HepG2 (cell line): ENCODE data around the gene IL1RL2. TPM values are rescaled to one million over a fixed set of nuclear protein-coding genes. Genes with fewer than 3 reads are reported as not detected.

Experiments
- AGO2 ChIP-seq: fragments of 200-400 bp; formaldehyde crosslinking; optimal IDR thresholded peaks from 2 replicates; pipeline ENCODE3; 2017; ENCODE audit warnings: mild to moderate bottlenecking, low read depth, low read length, moderate library complexity
- ETV5 ChIP-seq: IDR thresholded peaks from 2 replicates; pipeline ENCODE4 v1.6.1; 2018; ENCODE audit warnings: missing biosample characterization, missing genetic modification reagents, inconsistent platforms, borderline replicate concordance
- GATAD2A ChIP-seq: IDR thresholded peaks from 2 replicates; pipeline ENCODE4 v1.6.1; 2016
- HDAC2 ChIP-seq: sonication (generic); formaldehyde crosslinking; IDR thresholded peaks from 2 replicates; pipeline ENCODE4 v1.4.0; 2020; ENCODE audit warnings: missing genetic modification reagents
- MATR3 ChIP-seq: sonication (generic); formaldehyde crosslinking; IDR thresholded peaks from 2 replicates; pipeline ENCODE4 v1.4.0; 2020; ENCODE audit warnings: missing genetic modification reagents
- RARA ChIP-seq: IDR thresholded peaks from 2 replicates; pipeline ENCODE4 v1.6.1; 2016; ENCODE audit warnings: missing genetic modification reagents, missing compliant biosample characterization
- RXRB ChIP-seq: IDR thresholded peaks from 2 replicates; pipeline ENCODE4 v1.6.1; 2016; ENCODE audit warnings: borderline replicate concordance, missing genetic modification reagents, missing compliant biosample characterization
- SMC3 ChIP-seq: IDR thresholded peaks from 2 replicates; pipeline ENCODE4 v1.6.1; 2011; ENCODE audit warnings: low read length, improper control_type of control experiment
- THAP11 ChIP-seq: IDR thresholded peaks from 2 replicates; pipeline ENCODE4 v1.6.1; 2016; ENCODE audit warnings: missing biosample characterization, missing genetic modification reagents
- ZNF20 ChIP-seq: sonication (generic); formaldehyde crosslinking; IDR thresholded peaks from 2 replicates; pipeline ENCODE4 v1.4.0; 2020; ENCODE audit warnings: mild to moderate bottlenecking, moderate library complexity, missing genetic modification reagents
- ZNF331 ChIP-seq: sonication (generic); formaldehyde crosslinking; IDR thresholded peaks from 2 replicates; pipeline ENCODE4 v1.4.0; 2020; ENCODE audit warnings: missing genetic modification reagents
- ZNF33A ChIP-seq: sonication (generic); formaldehyde crosslinking; IDR thresholded peaks from 2 replicates; pipeline ENCODE4 v1.5.1; 2020; ENCODE audit warnings: missing genetic modification reagents, mild to moderate bottlenecking, moderate library complexity, borderline replicate concordance
- ZNF598 ChIP-seq: sonication (generic); formaldehyde crosslinking; IDR thresholded peaks from 2 replicates; pipeline ENCODE4 v1.5.1; 2020; ENCODE audit warnings: mild to moderate bottlenecking, missing genetic modification reagents, borderline replicate concordance
- ZNF713 ChIP-seq: sonication (generic); formaldehyde crosslinking; IDR thresholded peaks from 2 replicates; pipeline ENCODE4 v1.4.0; 2020; ENCODE audit warnings: mild to moderate bottlenecking, missing genetic modification reagents
- polyA plus RNA-seq, 8 experiments: library from polyadenylated mRNA; depleted of rRNA in 3 of 8; stranded (reverse) in 7 of 8; unstranded in 1 of 8; fragments of >200 nt; fragmentation: Illumina TruSeq in 4 of 8; extraction: Trizol in 4 of 8; gene quantifications; 2 replicates each; pipeline versions ENCODE4 v1.2.1 to v1.2.3, GENCODE V29; 2011 to 2016; ENCODE audit warnings: low read depth in 4 of 8, missing spikeins in 1 of 8, mixed read lengths in 1 of 8; ENCODE audit not compliant: insufficient read depth in 1 of 8
- total RNA-seq, 5 experiments: library from RNA; depleted of rRNA; stranded (reverse); fragments of >200 nt; fragmentation: Illumina TruSeq; extraction: Trizol; gene quantifications; 2 replicates each; pipeline ENCODE4 v1.2.3, GENCODE V29; 2016; ENCODE audit warnings: low read depth in 1 of 5
- TF ChIP-seq, protein P1 (sequence below): IDR thresholded peaks from 2 replicates; pipeline ENCODE4 v1.6.1; 2016; ENCODE audit warnings: low read depth
- TF ChIP-seq, protein P2 (sequence below): IDR thresholded peaks from 2 replicates; pipeline ENCODE4 v1.4.0; 2020; ENCODE audit warnings: mild to moderate bottlenecking, missing genetic modification reagents
- TF ChIP-seq, protein P3 (sequence below): sonication (generic); formaldehyde crosslinking; IDR thresholded peaks from 2 replicates; pipeline ENCODE4 v1.5.1; 2020; ENCODE audit warnings: mild to moderate bottlenecking, missing genetic modification reagents, borderline replicate concordance

IL1RL2 gene
- total and polyA plus RNA-seq, 2 of the 13 experiments (the other 11 are each of a cell fraction or from before 2014, with no cell fraction given) = 0.03 TPM; not detected in 1

DNA sequence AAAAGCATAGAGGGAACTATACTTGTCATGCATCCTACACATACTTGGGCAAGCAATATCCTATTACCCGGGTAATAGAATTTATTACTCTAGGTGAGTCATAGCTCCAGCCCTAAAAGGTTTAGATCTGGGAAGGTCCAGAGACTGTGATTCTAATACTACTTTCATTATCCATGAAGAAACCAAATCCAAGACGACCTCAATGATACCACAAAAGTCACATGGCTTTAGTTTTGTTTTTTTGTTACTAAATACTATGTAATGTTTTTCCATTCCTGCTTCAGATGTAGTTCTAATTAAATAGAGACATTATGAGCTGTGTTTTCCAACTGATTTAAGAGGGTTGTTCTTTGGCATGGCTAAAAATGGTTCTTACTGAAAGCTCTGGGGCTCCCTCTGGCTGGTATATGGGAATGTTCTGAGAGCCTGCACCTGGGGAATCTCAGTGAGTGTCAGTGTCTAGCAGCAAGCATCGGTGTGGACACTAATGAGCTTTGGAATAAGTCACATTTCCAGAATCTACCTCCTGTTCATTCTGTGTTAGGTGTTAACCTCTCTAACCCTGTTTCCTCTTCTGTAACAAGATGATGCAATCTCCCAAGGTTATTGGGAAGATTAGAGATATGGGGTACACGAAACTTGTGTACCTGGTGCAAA lies 20.5 kb upstream of the IL1RL2 start (continued):
- TF ChIP-seq THAP11 (CRISPR knock-in tag) (peak; percentile 48; the same call in 1 of the 2 replicates), GATAD2A (CRISPR knock-in tag) (peak; percentile 92), ZNF20 (CRISPR knock-in tag) (no peak), ZNF33A (CRISPR knock-in tag) (0 out of 2 replicates have a peak, but pooled peaks have one; percentile 41), ZNF598 (no peak), RARA (CRISPR knock-in tag) (peak; percentile 65; the same call in 1 of the 2 replicates), HDAC2 (CRISPR knock-in tag) (peak; percentile 29; the same call in 1 of the 2 replicates), ZNF713 (CRISPR knock-in tag) (no peak), SMC3 (peak; percentile 98), AGO2 (peak; percentile 10), MATR3 (CRISPR knock-in tag) (no peak), ETV5 (CRISPR knock-in tag) (peak; percentile 38; the same call in 1 of the 2 replicates), RXRB (CRISPR knock-in tag) (peak; percentile 72), ZNF331 (peak; percentile 57; the same call in 1 of the 2 replicates)
- TF ChIP-seq, protein P1, sequence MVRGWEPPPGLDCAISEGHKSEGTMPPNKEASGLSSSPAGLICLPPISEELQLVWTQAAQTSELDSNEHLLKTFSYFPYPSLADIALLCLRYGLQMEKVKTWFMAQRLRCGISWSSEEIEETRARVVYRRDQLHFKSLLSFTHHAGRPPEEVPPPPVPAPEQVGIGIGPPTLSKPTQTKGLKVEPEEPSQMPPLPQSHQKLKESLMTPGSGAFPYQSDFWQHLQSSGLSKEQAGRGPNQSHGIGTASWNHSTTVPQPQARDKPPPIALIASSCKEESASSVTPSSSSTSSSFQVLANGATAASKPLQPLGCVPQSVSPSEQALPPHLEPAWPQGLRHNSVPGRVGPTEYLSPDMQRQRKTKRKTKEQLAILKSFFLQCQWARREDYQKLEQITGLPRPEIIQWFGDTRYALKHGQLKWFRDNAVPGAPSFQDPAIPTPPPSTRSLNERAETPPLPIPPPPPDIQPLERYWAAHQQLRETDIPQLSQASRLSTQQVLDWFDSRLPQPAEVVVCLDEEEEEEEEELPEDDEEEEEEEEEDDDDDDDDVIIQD = peak; percentile 69; the same call in 1 of the 2 replicates
- TF ChIP-seq, protein P2, sequence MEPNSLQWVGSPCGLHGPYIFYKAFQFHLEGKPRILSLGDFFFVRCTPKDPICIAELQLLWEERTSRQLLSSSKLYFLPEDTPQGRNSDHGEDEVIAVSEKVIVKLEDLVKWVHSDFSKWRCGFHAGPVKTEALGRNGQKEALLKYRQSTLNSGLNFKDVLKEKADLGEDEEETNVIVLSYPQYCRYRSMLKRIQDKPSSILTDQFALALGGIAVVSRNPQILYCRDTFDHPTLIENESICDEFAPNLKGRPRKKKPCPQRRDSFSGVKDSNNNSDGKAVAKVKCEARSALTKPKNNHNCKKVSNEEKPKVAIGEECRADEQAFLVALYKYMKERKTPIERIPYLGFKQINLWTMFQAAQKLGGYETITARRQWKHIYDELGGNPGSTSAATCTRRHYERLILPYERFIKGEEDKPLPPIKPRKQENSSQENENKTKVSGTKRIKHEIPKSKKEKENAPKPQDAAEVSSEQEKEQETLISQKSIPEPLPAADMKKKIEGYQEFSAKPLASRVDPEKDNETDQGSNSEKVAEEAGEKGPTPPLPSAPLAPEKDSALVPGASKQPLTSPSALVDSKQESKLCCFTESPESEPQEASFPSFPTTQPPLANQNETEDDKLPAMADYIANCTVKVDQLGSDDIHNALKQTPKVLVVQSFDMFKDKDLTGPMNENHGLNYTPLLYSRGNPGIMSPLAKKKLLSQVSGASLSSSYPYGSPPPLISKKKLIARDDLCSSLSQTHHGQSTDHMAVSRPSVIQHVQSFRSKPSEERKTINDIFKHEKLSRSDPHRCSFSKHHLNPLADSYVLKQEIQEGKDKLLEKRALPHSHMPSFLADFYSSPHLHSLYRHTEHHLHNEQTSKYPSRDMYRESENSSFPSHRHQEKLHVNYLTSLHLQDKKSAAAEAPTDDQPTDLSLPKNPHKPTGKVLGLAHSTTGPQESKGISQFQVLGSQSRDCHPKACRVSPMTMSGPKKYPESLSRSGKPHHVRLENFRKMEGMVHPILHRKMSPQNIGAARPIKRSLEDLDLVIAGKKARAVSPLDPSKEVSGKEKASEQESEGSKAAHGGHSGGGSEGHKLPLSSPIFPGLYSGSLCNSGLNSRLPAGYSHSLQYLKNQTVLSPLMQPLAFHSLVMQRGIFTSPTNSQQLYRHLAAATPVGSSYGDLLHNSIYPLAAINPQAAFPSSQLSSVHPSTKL (CRISPR knock-in tag) = peak; percentile 83
- TF ChIP-seq, protein P3, sequence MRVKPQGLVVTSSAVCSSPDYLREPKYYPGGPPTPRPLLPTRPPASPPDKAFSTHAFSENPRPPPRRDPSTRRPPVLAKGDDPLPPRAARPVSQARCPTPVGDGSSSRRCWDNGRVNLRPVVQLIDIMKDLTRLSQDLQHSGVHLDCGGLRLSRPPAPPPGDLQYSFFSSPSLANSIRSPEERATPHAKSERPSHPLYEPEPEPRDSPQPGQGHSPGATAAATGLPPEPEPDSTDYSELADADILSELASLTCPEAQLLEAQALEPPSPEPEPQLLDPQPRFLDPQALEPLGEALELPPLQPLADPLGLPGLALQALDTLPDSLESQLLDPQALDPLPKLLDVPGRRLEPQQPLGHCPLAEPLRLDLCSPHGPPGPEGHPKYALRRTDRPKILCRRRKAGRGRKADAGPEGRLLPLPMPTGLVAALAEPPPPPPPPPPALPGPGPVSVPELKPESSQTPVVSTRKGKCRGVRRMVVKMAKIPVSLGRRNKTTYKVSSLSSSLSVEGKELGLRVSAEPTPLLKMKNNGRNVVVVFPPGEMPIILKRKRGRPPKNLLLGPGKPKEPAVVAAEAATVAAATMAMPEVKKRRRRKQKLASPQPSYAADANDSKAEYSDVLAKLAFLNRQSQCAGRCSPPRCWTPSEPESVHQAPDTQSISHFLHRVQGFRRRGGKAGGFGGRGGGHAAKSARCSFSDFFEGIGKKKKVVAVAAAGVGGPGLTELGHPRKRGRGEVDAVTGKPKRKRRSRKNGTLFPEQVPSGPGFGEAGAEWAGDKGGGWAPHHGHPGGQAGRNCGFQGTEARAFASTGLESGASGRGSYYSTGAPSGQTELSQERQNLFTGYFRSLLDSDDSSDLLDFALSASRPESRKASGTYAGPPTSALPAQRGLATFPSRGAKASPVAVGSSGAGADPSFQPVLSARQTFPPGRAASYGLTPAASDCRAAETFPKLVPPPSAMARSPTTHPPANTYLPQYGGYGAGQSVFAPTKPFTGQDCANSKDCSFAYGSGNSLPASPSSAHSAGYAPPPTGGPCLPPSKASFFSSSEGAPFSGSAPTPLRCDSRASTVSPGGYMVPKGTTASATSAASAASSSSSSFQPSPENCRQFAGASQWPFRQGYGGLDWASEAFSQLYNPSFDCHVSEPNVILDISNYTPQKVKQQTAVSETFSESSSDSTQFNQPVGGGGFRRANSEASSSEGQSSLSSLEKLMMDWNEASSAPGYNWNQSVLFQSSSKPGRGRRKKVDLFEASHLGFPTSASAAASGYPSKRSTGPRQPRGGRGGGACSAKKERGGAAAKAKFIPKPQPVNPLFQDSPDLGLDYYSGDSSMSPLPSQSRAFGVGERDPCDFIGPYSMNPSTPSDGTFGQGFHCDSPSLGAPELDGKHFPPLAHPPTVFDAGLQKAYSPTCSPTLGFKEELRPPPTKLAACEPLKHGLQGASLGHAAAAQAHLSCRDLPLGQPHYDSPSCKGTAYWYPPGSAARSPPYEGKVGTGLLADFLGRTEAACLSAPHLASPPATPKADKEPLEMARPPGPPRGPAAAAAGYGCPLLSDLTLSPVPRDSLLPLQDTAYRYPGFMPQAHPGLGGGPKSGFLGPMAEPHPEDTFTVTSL (CRISPR knock-in tag) = peak; percentile 48; the same call in 1 of the 2 replicates
